GM18517 (cell line): Measurements from ENCODE around the gene TRIM31.
A peak's percentile ranks its signal among the peaks of the same experiment; 100 is the strongest.

Source experiments
- ATAC-seq: cut with Tn5 transposase; IDR thresholded peaks from one replicate; pipeline ENCODE4 v1.9.1; 2021; ENCODE audit warnings: mild to moderate bottlenecking, moderate library complexity; ENCODE audit not compliant: unreplicated experiment

Gene TRIM31, protein sequence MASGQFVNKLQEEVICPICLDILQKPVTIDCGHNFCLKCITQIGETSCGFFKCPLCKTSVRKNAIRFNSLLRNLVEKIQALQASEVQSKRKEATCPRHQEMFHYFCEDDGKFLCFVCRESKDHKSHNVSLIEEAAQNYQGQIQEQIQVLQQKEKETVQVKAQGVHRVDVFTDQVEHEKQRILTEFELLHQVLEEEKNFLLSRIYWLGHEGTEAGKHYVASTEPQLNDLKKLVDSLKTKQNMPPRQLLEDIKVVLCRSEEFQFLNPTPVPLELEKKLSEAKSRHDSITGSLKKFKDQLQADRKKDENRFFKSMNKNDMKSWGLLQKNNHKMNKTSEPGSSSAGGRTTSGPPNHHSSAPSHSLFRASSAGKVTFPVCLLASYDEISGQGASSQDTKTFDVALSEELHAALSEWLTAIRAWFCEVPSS

DNA sequence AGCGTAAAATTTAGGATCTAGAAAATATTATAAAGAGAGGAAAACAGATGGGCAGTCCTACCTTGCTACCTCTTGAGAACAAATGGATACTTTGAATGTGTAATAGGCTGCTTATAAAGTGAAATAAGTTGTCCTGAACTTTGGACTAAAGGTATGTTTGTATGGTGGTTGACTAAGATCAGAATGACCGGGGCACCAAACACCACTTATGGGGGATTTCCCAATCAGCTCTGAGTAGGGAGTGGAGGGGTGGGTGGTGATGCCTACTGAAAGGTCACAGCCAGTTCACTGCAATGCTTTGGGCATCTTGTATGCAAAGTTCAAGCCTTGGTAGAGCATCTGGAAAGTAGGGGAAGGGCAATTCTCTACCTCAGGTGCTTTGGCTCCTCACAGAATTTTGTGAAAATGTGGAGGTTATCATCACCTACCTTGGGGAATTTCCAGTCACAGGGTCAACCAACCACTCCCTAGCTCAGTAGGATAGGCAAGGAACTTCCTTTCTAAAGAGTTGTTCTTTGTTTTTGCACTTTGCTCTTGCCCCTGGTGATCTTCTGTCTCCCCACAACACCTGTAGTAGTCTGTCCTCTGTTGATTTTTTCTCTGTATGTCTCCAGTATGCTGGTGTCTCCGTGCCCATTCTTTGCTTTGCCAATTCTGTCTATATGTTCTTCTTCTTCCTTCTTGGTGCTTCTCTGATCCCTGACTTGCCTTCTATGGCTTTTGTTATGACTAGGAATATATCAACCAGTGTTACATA is at the start of gene TRIM31:
Gene TRIM31 (minus strand): TSS at position 88 of the 757 bp plus-strand sequence. CDS start 285 bp downstream, outside the sequence.
- ATAC-seq: peak; percentile 70

DNA sequence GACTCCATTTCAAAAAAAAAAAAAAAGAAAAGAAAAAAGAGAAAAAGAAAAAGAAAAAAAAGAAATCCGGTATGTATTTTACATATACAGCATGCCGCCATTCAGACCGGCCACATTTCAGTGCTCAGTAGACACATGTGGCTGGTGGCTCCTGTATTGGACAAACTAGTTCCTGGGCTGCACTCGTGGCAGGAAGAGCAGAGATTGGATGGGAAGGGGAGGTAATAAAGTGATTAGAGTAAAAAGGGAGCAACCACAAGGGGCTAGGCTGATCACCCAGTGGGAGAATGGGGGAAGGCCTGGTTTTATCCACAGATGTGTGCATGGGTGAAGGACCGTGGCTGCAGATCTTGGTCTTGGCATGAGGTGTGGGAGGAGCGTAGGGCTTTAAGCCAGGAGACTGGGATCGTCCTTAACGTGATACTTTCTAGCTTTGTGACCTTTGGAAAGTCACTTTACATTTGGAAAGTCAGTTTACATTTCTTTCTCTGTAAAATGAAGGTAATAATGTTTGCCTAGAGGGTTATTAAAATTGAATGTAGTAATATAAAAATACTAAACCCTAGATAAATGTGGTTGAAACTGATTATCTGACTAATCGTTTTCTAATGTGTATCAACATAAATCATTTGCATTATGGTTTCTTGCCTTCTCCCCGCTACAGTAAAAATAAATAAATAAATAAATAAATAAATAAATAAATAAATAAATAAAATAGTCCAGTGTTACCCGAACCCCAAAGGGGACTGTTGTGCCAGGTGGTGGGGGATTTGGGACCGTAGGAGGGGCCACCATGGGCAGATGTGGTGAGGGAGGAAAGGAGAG is 49.6 kb upstream of the TRIM31 start:
- no peak for ATAC-seq

DNA sequence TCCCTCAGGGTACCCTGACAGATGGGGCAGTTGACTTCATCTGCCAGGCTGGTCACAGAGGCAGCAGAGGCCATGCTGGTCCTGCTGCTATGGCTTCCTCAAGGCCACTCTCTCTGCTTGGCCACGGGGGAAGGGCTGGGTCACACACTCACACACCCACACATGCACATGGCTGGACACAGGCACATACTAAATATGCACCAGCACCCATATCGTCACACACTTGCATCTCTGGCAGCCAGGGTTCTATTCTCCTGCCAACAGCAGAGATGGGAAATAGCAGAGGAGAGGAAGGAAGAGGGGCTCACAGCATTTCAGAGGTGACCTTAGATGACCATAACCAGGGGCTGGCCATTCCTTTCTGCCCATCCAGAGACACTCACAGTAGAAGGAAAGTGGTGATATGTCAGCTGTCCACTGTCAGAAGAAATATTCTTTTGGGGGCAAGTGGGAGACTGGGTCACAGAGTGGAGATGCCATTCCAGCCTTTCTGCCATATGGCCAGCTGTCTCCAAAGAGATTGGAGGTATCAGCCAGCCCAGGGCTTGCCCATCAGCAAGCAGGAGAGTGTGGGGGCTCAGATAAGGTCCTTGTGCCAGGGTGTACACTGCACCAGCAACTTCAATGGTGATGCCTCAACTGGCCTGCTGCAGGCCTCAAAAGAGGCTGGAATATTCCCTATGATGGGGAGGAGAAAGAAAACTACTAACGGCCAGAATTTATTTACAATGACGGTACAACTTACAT is 48.1 kb upstream of the TRIM31 start, which contains the start of gene TRIM10:
Gene TRIM10 (minus strand): TSS at position 427 of the 747 bp plus-strand sequence. CDS start 353 bp downstream, at position 74.
- ATAC-seq: no peak

DNA sequence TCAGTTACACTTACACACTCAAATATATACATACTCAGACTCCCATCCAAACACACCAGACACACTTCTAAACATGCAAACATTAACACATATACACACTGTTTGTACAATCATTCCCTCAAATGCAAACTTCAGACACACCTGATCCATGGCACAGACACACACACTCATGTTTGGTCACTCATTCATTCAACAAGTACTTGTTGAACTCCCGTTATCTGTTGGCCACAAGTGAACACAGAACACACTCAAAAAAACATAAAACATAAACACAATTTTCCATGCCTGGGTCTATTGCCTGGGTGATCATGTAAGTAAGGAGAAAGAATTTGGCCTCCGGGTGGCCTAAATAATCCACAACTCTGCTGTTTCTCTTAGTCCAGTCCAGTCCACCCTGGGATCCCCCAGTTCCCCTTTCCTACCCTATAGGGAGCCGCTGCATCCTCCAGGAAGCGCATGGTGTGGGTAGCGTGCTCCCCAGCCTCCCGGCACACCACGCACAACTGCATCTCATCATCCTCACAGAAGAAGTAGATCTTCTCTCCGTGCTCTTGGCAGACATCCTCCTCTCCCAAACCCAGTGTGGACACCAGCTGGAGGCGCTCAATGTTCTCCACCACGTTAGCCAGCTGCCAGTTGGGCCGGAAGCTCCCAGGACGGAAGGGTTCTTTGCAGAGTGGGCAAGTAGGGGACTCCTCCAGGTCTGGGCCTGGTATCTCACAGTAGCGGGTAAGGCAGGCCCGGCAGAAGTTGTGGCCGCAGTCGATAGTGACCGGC is 47.3 kb upstream of the TRIM31 start:
- no peak for ATAC-seq

DNA sequence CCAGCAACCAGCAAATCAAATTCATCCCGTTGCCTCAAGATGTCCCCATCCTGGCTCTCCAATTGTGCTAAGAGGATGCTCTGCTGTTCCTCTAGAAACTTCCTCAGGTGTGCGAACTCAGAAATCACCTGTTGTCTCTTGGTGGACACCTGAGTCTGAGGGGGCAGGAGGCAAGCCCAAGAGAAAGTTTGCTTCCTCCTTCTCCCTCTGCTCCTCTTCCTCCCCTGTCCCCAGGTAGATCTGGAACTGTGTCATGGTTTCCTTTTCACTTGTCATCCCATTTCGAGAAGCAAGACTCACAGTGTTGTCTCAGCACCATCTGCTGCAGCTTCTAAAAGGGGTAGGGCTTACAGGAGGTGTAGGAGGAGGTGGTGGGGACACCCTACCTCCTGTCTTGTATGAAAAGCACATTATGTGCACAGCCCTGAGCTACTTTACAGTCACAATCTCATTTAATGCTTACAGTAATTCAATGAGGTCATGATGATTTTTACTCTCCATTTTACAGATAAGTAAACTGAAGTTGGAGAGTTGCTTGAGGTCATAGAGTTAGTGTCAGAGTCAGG is 45.7 kb upstream of the TRIM31 start:
- ATAC-seq: no peak

DNA sequence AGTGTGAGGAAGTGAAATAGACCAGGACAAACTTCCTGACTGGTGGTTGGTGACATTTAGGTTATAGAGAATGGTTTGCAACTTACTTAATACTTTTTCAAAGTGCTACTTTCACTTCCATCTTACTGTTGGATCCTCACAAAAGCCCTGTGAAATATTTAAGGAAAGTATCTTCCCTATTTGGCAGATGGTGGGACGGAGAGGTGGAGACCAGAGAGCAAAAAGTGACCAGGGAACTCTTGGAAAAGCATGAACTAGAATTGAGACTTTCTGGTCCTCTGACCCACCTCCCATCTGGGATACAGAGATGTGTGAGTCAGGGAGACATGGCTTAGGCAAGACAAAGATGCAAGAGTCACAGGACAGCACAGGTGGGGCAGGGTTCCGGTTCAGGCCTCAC is 45.1 kb upstream of the TRIM31 start:
- no peak for ATAC-seq

DNA sequence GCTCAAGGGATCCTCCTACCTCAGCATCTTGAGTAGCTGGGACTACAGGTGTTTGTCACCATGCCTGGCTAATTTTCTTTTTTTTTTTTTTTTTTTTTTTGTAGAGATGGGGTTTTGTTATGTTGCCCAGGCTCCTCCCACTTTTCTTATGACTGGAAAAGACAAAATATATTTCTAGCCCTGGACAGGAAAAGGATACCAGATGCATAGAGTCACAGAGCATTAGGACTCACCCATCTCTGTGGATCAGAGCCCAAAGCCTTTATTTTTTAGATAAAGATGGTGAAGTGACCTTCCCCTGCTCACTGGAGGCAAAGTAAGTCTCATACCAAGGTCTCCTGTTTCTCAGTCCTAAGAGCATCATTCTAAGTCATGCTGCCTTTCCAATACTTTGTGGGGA is 44.7 kb upstream of the TRIM31 start:
- ATAC-seq: no peak

DNA sequence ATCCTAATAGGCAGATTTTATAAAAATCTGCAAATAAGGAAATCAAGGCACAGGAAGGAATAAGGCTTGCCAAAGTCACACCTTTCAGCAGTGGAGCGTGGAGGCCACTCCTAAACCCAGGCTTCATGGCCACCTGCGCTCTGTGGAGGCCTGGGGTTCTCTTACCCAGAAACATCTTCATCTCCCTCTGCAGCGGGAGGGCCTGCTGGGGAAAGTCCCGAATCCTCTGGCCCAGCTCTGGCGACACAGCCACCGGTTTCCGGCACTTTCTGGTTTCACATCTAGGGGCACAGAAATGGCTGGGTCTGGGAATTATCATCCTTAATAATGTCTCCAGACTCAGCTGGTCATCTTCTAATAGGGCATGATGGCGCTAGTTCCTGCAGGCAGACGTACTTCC is 43.9 kb upstream of the TRIM31 start:
- ATAC-seq: no peak

DNA sequence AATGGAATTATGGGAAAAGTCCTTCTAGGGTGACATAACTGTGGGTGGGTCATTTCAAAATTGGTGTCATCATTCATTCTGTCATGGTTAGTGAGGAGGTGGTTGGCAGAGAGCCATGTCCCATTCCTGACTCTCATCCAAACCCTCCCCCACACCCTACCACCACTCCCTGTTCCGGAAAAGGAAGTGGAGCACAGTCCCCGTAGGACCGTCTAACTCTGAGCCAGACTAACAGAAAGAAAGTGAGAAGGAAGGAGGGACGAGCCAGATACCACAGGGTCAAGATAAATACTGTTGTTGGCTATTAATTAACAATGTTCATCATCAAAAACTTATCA is 43.3 kb upstream of the TRIM31 start:
- no peak for ATAC-seq

DNA sequence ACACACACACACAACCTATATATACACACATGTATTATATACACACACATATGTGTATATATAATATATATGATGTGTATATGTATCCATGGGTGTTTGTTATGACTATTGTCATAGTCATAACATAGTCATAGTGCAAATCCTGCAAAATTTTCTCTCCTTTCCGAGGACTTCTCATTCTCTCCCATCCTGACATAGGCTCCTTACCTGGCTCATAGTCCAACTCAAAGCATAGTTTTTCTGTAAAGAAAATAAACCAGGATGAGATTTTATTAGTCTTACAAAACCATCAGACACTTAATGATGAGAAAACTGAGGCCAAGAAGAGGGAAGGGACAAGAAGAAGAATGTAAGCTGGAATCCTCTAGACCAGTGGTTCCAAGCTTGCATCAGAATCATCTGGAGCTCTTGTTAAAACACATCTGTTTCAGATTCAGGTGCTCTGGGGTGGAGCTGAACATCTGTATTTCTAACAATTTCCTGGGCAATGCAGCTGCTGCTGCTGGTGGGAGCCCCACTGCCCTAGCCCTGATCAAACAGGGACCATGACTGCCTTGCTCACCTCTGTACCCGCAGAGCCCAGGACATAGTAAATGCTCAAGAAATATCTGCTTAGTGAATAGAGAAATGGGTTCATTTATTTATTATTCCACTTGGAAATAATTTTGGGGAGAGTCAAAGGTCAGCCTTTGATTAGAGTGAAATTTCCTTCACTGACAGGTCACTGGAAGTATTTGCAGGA is 42.8 kb upstream of the TRIM31 start:
- ATAC-seq: no peak

DNA sequence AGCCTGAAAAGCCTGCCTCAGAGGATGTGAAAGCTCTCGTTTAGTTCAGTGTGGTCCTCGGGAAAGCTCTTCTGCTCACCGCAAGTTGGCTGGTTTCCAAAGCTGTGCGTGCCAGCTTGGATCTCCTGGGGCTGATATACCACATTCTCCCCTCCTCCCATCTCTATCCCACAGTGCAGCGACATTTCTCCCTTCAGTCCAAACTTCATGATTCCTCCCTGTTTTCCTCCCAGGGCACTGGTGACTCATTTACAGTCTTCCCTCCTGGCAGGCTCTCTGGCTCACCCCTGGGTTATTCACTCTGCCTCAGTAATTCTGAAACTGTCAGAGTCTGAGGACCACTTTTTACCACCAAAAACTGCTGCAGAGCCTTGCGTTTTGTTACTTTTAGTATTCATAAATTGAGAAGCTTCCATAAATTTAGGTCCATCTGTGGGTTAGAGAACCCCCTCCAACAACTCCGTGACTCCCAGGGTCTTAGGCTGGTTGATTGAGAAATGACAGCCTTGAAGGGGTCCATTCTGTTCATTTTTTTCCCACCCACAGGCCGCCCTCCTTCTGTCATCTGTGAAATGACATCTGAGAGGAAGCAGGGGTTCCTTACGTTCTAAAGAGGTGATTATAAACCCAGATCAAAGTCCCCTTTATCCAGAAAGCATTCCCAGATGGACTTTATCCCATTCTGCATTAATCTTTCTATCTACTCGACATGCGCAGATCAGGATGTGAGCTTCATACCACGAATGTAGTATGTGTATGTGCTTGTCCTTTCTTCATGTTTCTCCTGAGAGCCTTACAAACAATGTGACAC is 42.0 kb upstream of the TRIM31 start:
- ATAC-seq: no peak

DNA sequence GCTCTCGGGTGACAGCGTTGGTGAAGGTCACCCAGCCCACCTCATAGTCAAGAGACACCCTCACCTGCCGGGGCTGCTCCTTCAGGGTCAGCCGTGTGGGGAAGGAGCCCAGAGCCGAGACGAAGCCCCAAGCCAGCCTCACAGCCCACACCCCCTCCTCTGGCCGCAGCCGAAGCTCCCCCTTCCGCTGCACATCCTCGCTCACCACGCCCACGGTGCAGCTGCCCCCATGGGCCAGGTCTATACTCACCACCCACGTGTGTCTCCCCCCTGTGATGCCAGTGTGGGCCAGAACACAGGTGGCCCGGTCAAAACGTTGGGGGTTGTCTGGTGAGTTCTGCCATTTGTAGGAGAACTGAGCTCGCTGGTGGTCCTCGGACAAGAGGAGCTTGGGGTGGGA is 41.2 kb upstream of the TRIM31 start:
- no peak for ATAC-seq

DNA sequence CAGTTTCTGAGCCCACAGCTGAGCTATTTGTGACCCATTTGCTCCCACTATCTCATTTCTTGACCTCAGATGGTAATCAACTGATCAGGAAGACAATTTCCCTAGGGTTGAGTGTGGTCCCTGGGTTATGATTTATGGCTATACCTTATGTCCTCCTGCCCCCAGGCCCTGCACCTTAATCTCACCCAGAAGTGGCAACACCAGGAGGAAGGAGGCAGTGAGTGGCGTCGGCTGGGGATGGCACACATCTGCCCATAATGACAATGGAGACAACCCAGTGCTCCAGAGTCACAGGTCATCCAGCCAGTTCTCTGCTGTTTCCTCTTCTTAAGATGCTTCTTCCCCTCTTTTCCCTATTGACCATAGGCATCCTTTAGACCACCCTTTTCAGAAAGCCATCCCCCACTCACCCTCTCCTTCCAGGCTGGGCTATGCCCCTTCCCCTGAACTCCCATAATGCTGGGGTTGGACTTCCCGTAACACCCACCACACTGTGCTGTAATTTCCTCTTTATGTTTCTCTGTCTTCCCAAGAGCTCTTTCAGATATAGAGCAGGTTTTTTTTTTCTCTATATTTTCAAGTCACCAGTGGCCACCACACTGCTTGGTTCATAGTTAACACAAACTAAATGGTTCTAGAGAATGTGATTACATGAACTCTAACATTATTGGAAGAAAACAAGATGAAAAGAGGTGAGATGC is 40.2 kb upstream of the TRIM31 start:
- ATAC-seq: no peak

DNA sequence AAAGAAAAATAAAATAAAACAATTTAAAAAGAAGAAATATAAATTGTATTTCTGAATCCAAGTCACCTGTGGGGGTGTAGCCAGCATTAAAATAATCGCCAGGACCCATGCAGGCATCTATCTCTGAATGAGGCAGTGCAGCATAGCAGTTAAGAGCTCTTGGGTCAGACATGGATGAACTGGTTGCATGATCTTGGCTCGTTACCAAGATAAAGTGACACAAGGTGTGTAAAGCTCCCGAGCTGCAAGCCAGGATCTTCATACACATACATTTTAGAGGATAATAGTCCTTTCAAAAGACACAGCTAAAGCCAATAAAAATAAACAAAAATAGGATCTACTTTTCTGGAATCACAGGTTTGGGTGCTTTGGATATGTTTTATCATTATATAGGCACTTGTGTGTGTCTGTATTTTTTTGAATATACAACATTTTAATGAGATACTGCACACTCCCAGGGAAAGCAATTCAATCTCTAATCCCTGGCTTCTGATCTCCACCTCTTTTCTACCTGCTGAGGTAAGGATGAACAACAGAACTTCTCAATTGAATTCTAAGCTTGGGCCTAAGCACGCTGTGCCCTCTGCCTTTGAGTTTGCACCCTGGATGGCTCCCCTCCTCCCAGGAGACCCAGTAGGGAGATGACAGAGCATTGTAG is 39.3 kb upstream of the TRIM31 start:
- ATAC-seq: no peak

DNA sequence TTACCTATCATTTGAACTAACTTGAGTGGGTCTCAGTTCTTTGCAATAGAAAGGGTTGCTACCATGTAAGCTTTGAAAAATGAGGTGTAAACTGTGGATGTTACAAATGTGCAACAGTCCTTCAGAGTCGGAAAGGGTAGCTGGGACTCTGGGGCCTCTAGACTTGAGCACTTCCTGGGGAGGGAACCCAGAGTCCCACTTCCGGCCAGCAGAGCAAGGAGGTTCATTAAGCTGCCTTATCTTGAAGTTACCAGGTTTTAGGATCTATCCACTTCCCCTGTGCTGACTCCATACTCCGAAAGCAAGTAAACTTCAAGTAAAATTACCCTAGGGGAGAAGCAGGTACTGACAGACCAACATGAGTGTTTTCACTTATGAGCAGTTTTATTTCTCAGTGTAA is 38.7 kb upstream of the TRIM31 start:
- ATAC-seq: no peak

DNA sequence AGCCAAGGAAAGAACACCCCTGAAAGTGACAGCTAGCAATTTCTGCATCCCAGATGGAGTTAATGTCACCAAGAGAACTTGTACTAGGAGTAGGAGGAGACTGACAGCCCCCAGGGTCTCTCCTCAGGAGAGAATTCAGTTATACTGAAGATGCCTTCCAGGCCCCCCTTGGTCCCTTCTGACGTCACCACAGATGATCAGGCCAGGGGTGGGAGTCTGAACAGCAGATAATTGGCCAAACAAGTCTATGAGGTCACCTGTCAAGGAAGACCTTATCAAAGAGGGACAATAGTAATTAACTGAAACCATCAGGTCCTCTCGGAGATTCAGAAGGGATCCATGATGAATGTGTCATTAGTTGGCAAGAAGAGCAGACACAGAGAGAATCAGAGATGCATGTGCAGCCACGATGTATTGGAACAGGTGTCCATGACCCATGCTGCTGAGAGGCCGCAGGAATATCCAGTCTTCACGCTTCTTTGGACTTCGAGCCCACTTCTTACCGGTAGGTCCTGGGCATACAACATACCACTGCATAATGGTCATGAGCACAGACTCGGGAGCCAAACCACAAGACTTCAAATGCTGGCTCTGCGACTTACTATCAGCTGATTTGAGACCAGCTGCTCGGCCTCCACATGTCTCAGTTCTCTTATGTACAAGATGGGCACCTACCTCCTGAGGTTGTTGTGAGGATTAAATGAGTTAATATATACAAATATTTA is 37.9 kb upstream of the TRIM31 start:
- no peak for ATAC-seq
